Activated T-cell treated with anti-CD3 and anti-CD28 coated beads for 48 hours (primary cell): ENCODE measurements around the gene MTSS2.
"Not testable (repeated sequence)": the region's sequence is repeated elsewhere in the genome, so short reads cannot be mapped to it uniquely, and the experiment has no call there.

Experiments
- DNase-seq: peaks from one replicate; pipeline ENCODE4 v3.0.0-alpha.2; 2020; ENCODE audit warnings: low read depth

The MTSS2 gene

DNA sequence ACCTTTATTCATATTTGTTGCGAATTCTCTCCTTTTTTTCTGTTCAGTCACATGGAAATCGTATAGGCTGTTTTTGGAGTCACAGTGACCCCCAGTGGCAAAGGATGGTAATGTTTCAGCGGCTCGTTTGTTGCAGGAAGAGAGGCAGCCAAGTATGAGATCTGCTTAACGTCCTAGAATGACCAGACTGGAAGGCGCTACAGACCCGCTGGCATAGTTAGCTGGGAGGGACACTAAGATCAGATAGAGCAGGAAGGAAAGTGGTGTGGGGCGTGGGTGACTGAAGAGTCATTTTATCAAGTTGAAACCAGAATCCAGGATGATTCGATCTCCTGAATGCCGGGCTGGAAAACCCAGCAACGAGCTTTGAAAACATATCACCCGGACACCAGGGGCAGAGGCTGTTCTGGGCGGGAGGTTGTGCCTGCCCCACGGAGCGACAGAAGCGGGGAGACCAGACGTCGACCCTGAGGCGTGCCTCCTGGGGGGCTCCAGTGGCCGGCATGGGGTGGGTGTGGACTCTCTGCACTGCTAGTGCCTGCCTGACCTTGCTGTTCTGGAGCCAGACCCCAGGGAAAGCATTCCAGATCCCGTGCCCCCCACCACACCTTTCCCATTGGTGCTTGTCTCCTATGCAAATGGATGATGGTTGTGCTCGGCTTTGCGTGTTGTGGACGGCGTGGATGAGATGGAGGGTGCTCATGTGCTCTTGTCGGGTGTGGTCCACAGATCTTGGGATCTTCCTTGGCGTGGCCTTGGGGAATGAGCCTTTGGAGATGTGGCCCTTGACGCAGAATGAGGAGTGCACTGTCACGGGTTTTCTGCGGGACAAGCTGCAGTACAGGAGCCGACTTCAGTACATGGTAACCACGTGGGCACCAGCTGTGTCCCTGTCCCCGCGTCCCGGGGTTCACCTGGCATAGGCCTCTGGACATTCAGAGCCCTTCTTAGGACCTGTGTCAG, 31.8 kb downstream of the MTSS2 start:
- peak; percentile 79 for DNase-seq

DNA sequence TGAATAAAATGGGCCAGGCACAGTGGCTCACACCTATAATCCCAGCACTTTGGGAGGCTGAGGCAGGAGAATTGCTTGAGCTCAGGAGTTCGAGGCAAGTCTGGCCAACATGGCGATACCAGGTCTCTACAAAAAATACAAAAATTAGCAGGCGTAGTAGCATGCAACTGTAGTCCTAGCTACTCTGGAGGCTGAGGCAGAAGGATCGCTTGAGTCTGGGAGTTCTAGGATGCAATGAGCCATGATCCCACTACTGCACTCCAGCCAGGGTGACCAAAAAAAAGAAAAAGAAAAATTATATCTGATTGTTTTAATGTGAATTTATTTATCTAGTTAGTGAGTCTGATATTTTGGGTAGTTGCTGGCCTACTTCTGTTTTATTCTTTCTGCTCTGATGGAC, 32.4 kb downstream of the MTSS2 start:
- no peak for DNase-seq

DNA sequence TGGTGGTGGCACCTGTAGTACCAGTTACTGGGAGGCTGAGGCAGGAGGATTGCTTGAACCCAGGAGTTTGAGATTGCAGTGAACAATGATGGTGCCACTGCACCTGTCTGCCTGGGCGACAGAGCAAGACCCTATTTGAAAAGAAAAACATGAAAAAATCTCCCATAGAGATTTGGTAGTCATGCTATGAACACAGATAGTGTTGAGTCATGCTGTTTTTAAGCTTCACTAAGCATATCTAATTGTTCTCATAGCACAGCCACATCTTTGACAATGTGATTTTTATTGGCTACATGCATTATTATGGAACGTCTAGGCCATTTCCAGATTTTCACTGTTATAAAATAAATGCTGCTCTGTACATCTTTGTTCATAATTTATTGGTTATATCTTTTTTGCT, 33.5 kb downstream of the MTSS2 start:
- DNase-seq, result no peak

DNA sequence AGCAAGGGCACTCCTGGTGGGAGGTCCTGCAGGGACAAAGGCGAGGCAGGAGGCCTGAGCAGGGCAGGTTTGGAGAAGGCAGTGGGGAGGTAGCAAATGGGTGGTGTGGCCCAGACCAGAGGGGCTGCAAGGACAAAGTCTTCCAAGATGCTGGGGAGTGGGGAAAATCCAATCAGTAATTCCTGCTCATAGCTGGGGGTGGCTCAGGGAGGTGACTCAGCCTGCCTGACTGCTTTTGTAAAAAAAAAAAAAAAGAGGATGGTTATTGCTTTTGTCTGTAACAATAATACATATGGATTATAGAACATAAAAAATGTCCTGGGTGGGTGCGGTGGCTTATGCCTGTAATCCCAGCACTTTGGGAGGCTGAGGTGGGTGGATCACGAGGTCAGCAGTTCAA, 34.3 kb downstream of the MTSS2 start:
- DNase-seq, result no peak

DNA sequence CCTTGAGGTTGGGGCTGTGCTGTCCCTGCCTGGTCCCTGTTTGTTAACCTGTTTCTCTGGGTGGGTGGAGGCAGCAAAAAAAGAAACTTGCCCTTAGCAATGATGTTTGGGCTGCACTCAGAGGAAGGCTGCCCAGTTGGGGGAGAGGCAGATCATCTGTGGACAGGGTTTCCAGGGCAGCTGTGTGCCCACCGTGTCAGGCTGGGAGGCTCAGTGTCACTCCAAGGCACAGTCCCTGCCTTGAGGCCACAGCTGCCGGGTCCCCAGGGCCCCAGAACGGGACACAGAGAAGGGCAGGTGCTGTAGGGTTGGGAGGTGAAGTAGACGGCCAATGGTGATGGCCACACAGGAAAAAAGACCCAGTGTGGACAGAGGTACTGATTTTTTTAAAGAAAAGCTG, 35.6 kb downstream of the MTSS2 start:
- no peak for DNase-seq

DNA sequence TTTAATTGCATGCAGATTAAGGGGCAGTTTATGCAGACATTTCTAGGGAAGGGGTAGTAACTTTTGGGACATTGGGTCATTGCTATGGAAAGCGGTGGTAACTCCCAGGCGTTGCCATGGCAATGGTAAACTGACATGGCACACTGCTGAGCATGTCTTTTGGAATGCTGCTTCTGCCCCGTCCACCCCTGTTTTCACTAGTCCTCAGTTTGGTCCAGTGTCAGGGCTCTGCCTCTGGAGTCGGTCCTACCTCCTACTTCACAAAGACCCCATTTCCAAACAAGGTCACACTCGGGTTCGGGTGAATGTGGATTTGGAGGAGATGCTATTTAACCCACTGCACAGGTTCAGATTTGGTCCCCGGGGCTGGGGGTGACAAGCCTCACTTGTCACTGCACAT, 36.6 kb downstream of the MTSS2 start:
- DNase-seq, result no peak

DNA sequence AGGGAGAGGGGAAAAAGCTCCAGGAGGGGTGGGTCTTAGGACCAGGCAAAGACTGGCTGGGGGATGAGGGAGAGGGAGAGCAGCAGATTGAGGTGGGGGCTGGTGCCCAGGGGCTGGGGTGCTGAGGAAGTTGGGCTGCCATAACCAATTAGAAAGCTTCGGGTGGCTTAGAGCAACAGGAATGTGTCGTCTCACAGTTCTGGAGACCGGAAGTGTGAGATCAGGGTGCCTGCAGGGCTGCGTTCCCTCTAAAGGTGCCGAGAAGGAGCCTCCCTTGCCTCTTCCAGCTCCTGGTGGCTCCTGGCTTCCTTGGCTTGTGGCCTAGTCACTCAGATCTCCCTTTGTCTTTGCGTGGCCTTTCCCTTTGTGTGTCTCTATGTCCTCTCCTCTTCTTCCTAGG, 37.2 kb downstream of the MTSS2 start:
- DNase-seq, result no peak

DNA sequence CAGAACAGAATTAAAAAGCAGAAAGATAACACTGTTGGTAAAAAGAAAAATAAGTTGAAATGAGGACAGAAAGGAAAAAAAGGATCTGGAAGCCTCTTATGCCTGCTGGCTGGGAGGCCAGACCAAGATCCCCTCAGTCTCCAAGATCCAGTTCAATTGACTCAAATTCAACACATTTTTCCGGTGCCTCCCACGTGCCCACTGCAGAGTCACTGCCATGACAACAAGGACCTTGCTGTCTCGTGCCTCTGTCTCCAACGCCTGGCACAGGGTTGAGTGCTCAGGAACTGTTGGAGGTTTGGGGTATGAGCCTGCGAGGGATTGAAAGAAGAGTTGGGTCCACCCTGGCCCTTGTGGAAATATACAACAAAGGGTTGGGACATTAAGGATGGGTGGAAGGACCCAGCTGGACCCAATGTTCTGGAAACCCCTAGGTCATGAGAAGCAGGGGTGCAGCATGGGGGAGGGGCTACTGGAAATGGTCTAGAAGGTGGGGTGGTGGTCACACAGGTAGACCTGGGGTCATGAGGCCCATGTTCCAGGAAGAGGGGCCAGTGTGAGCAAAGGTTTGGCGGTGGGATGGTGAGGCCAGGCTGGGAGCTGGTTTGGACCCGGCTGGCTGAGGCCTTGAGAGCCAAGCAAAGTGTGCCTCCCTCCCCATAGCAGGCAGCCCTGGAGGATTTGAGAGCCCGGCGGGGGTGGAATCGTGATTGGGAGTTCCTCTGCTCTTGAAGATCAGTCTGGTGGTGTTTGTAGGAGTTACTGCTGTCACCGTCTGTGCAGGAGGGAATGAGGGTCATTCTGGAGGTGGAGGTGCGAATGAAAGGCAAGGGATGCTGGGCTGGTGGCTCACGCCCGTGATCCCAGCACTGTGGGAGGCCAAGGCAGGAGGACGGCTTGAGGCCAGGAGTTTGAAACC, 38.2 kb downstream of the MTSS2 start:
- no peak for DNase-seq

DNA sequence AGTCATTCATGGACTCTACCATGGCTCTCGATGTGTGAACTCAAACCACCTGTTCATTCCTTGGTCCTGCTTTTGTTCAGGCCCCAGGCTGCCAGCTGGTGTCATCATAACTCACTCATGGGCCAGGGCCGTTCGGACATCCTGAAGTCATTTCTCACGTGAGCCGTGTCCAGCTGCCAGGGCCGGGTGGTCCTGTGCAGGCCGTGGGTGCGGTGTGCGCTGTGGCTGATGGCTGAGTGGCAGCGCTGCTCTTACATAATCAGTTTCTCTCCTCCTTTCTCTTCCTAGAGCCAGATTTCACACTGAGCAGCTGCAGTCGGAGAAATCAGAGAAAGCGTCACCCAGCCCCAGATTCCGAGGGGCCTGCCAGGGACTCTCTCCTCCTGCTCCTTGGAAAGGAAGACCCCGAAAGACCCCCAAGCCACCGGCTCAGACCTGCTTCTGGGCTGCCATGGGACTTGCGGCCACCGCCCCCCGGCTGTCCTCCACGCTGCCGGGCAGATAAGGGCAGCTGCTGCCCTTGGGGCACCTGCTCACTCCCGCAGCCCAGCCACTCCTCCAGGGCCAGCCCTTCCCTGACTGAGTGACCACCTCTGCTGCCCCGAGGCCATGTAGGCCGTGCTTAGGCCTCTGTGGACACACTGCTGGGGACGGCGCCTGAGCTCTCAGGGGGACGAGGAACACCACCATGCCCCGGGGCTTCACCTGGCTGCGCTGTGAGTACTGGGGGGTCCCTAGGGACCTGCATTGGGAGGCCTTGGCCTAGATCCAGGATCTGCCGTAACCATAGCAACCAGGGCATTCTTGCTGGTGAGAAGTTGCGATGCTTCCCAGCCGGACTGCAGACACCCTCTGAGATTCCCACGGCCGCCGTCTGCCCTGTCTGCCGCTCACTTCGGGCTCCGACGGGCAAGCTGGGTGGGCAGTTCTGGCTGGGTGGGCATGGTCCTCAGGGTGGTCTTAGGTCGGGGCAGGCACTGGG, 39.3 kb downstream of the MTSS2 start, which contains the start of gene IL34:
Gene IL34 (plus strand): TSS at position 300 of the 982 bp plus-strand sequence. CDS start 389 bp downstream, at position 689.
- no peak for DNase-seq

DNA sequence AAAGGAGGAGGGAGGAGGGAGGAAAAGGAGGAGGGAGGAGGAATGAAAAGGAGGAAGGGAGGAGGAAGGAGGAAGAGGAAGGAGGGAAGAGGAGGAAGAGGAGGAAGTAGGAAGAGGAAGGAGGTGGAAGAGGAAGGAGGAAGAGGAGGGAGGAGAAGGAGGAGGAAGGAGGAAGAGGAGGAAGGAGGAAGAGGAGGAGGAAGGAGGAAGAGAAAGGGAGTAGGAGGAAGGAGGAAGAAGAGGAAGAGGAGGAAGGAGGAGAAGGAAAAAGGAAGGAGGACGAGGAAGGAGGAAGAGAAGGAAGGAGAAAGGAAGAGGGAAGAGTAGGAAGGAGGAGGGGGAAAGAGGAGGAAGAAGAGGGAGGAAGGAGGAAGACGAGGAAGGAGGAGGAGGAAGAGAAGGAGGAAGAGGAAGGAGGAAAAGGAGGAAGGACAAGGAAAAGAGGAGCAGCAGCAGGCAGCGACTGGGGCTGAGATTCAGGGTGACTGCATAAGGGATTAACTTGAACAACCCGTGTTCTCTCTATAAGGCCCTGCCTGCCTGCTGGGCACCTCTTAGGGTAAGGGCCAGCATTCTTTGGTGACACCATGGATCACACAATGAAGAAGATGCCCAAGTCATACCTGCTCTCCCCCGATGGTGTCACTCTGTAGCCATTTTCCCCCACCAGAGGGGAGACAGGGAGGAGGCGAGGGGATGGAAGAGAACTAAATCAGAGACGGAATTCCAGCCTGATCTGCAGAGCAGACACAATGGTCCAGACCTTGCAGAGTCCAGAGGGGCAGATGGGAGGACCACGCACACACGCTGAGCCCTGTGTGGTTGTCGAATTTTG, 40.9 kb downstream of the MTSS2 start:
- no peak for DNase-seq

DNA sequence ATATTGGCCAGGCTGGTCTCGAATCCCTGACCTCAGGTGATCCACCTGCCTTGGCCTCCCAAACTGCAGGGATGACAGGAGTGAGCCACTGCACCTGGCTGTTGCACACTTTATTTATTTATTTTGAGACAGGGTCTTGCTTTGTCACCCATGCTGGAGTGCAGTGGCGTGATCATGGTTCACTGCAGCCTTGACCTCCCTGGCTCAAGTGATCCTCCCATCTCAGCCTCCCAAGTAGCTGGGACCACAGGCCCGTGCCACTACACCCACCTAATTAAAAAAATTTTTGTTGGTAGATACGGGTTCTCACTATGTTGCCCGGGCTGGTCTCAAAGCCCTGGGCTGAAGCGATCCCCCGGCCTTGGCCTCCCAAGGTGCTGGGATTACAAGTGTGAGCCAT, 42.6 kb downstream of the MTSS2 start:
- not testable (repeated sequence) for DNase-seq

DNA sequence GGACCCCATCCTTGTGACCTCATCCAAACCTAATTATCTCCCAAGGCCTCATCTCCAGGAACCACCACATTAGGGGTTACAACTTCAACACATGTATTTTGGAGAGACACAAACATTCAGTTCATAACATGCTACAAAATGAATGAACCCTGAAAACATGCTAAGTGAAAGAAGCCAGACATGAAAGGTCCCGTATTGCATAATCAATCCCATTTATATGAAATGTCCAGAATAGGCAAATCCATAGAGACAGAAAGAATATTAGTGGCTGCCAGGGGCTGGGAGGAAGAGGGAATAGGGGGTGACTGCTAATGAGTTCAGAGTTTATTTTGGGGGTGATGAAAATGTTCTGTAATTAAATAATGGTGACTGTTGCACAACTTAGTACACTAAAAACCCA, 43.2 kb downstream of the MTSS2 start:
- no peak for DNase-seq

DNA sequence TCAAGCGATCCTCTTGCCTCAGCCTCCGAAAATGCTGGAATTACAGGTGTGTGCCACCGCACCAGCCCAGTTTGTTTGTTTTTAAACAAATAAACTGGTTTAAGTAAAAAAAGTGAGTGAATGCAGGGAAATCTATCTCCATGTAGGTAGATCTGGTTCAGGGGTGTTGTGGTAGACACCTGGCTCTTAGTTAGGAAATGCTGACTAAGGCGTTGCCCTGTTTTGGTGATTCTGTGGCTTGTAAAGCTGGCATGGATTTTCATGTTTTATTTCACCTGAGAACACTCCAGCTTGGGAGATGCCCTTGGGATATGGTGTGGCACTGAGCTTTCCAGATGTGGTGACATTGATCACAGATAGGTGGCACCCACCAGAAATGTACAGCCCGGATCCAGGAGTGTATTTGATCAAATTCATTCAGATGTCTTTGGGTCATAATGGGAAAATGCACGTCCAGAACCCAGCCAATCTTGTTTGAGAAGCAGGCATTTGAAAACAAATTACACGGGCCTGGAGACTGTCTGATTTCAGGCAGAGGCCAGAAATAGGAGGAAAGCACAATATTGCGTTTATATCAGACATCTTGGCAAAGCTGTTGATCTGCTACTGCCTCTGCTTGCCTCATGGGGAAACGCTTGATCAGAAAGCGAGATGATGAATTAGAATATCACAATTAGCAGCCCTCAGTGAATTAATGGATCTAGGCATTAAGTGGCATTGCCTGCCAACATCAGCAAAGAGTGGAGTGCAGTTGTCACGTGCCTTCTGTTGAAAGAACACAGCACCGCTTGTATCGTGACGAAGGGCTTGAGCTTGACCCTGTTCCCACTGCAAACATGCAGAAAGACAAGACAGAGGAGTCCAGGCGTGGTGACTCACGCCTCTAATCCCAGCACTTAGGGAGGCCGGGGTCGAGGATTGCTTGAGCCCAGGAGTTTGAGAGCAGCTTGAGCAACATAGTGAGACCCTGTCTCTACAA, 46.8 kb downstream of the MTSS2 start:
- DNase-seq, result no peak
